NCI-H2171 treated with DMSO at 0.1 percent for 48 hours (cell line): Measurements from ENCODE around the gene INSM2.

ENCODE experiments used
- DNase-seq: peaks from one replicate; lab custom pipeline; 2025; lab: John Stamatoyannopoulos, UW

The INSM2 gene

GRCh38 chr14:35533357-35534207, at the start of gene INSM2:
INSM2 (plus strand) TSS chr14:35534164; CDS start chr14:35534253, 89 bp downstream.
- peak; percentile 90 for DNase-seq

- DNase-seq, result no peak
Observed at GRCh38 chr14:35492569-35493014, 41.4 kb upstream of the INSM2 start.

- no peak for DNase-seq
Observed at GRCh38 chr14:35495278-35495677, 38.7 kb upstream of the INSM2 start.

GRCh38 chr14:35499180-35499579, 34.8 kb upstream of the INSM2 start:
- DNase-seq, result no peak

- DNase-seq, result peak; percentile 67
Observed at GRCh38 chr14:35503646-35504045, 30.3 kb upstream of the INSM2 start.

- no peak for DNase-seq
Observed at GRCh38 chr14:35504260-35504659, 29.7 kb upstream of the INSM2 start.

- no peak for DNase-seq
Observed at GRCh38 chr14:35506461-35506860, 27.5 kb upstream of the INSM2 start.

GRCh38 chr14:35506927-35507326, 27.0 kb upstream of the INSM2 start:
- DNase-seq, result no peak

- no peak for DNase-seq
Observed at GRCh38 chr14:35509846-35510245, 24.1 kb upstream of the INSM2 start.

GRCh38 chr14:35512765-35513164, 21.2 kb upstream of the INSM2 start:
- no peak for DNase-seq

GRCh38 chr14:35515916-35516315, 18.0 kb upstream of the INSM2 start:
- DNase-seq, result no peak

- no peak for DNase-seq
Observed at GRCh38 chr14:35519986-35520385, 14.0 kb upstream of the INSM2 start.

GRCh38 chr14:35525695-35526094, 8.3 kb upstream of the INSM2 start:
- DNase-seq, result no peak

- DNase-seq, result no peak
Observed at GRCh38 chr14:35526962-35527361, 7.0 kb upstream of the INSM2 start.

- DNase-seq, result no peak
Observed at GRCh38 chr14:35531960-35532747, 1.8 kb upstream of the INSM2 start.

GRCh38 chr14:35532783-35533356, 1.1 kb upstream of the INSM2 start:
- no peak for DNase-seq

- DNase-seq, result no peak
Observed at GRCh38 chr14:35534208-35534872, 376 bp downstream of the INSM2 start.

GRCh38 chr14:35534873-35535482, 1.0 kb downstream of the INSM2 start:
- peak; percentile 31 for DNase-seq

GRCh38 chr14:35535483-35536112, 1.6 kb downstream of the INSM2 start:
- DNase-seq, result no peak

GRCh38 chr14:35539969-35540368, 6.0 kb downstream of the INSM2 start:
- DNase-seq, result no peak

- no peak for DNase-seq
Observed at GRCh38 chr14:35543006-35543405, 9.0 kb downstream of the INSM2 start.
